HEK293 (cell line): ENCODE measurements around the gene MPP4.

Source experiments
- CTCF ChIP-seq: fragments of 450-650 bp; formaldehyde crosslinking; IDR thresholded peaks from 2 replicates; pipeline ENCODE4 v1.5.1; 2016; ENCODE audit warnings: missing biosample characterization, missing genetic modification characterization
- MEIS1 ChIP-seq: sonication (generic); formaldehyde crosslinking; IDR thresholded peaks from 2 replicates; pipeline ENCODE4 v1.8.1; 2022; ENCODE audit warnings: missing genetic modification reagents, mild to moderate bottlenecking, borderline replicate concordance
- SALL2 ChIP-seq: fragments of 450-650 bp; formaldehyde crosslinking; IDR thresholded peaks from 2 replicates; pipeline ENCODE4 v1.5.0; 2017; ENCODE audit warnings: missing biosample characterization, mild to moderate bottlenecking, missing genetic modification characterization, borderline replicate concordance
- SETDB1 ChIP-seq: IDR thresholded peaks from one replicate; pipeline ENCODE4 v1.6.1; 2017; ENCODE audit warnings: mild to moderate bottlenecking, low read length, moderate library complexity, mixed read lengths; ENCODE audit not compliant: insufficient read length
- TCF7L2 ChIP-seq: IDR thresholded peaks from 2 replicates; pipeline ENCODE4 v1.6.1; 2011; ENCODE audit warnings: low read depth, mild to moderate bottlenecking, inconsistent platforms, low read length, moderate library complexity, borderline replicate concordance
- ZBTB49 ChIP-seq: fragments of 450-650 bp; formaldehyde crosslinking; IDR thresholded peaks from 2 replicates; pipeline ENCODE4 v1.5.1; 2016; ENCODE audit warnings: missing biosample characterization, missing genetic modification characterization, low read depth
- ZFP69B ChIP-seq: fragments of 450-650 bp; formaldehyde crosslinking; IDR thresholded peaks from 2 replicates; pipeline ENCODE4 v1.5.1; 2016; ENCODE audit warnings: missing biosample characterization, missing genetic modification characterization
- ZNF114 ChIP-seq: fragments of 450-650 bp; formaldehyde crosslinking; IDR thresholded peaks from 2 replicates; pipeline ENCODE4 v1.5.0; 2017; ENCODE audit warnings: missing biosample characterization, missing genetic modification characterization
- ZNF302 ChIP-seq: fragments of 450-650 bp; formaldehyde crosslinking; IDR thresholded peaks from 2 replicates; pipeline ENCODE4 v1.5.1; 2016; ENCODE audit warnings: missing biosample characterization, missing genetic modification characterization, low read depth
- ZNF513 ChIP-seq: fragments of 450-650 bp; IDR thresholded peaks from 2 replicates; pipeline ENCODE4 v1.5.1; 2018; ENCODE audit warnings: missing biosample characterization, missing genetic modification characterization
- ZNF830 ChIP-seq: fragments of 450-650 bp; IDR thresholded peaks from 2 replicates; pipeline ENCODE4 v1.5.0; 2018; ENCODE audit warnings: missing biosample characterization, missing genetic modification characterization, low read depth, mild to moderate bottlenecking, moderate library complexity
- ZNF843 ChIP-seq: fragments of 450-650 bp; formaldehyde crosslinking; IDR thresholded peaks from 2 replicates; pipeline ENCODE4 v1.5.1; 2016; ENCODE audit warnings: missing biosample characterization, missing genetic modification characterization
- TF ChIP-seq, protein P1 (sequence below): fragments of 450-650 bp; formaldehyde crosslinking; conservative IDR thresholded peaks from 2 replicates; pipeline ENCODE4 v1.5.1; 2016; ENCODE audit warnings: low read depth, missing biosample characterization, missing genetic modification characterization
- TF ChIP-seq, protein P2 (sequence below): fragments of 450-650 bp; formaldehyde crosslinking; IDR thresholded peaks from 2 replicates; pipeline ENCODE4 v1.5.1; 2016; ENCODE audit warnings: missing biosample characterization, missing genetic modification characterization

DNA sequence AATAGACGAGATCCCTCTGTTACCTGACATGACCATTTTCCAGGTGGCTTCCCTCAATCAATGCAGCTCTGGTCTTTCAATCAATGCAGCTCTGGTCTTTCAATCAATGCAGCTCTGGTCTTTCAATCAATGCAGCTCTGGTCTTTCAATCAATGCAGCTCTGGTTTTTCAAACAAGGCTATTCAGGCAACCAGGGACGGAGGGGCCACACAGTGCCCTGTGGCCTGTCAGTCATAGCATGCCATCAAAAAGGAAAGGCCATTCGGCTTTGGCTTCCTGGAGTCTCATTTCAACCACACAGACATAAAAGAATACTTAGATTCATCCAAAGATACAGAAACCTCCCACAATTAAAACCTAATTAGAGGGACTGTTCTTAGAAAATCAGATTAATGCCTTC is 13.3 kb downstream of the MPP4 start:
- TF ChIP-seq CTCF (tag by site-specific recombination) (no peak), ZNF830 (no peak), ZNF114 (no peak), ZFP69B (tag by site-specific recombination) (no peak), ZBTB49 (tag by site-specific recombination) (no peak), ZNF302 (tag by site-specific recombination) (no peak), ZNF843 (no peak), TCF7L2 (no peak), SETDB1 (no peak), SALL2 (tag by site-specific recombination) (no peak), MEIS1 (CRISPR knock-in tag) (no peak), ZNF513 (no peak)
- TF ChIP-seq, protein P1, sequence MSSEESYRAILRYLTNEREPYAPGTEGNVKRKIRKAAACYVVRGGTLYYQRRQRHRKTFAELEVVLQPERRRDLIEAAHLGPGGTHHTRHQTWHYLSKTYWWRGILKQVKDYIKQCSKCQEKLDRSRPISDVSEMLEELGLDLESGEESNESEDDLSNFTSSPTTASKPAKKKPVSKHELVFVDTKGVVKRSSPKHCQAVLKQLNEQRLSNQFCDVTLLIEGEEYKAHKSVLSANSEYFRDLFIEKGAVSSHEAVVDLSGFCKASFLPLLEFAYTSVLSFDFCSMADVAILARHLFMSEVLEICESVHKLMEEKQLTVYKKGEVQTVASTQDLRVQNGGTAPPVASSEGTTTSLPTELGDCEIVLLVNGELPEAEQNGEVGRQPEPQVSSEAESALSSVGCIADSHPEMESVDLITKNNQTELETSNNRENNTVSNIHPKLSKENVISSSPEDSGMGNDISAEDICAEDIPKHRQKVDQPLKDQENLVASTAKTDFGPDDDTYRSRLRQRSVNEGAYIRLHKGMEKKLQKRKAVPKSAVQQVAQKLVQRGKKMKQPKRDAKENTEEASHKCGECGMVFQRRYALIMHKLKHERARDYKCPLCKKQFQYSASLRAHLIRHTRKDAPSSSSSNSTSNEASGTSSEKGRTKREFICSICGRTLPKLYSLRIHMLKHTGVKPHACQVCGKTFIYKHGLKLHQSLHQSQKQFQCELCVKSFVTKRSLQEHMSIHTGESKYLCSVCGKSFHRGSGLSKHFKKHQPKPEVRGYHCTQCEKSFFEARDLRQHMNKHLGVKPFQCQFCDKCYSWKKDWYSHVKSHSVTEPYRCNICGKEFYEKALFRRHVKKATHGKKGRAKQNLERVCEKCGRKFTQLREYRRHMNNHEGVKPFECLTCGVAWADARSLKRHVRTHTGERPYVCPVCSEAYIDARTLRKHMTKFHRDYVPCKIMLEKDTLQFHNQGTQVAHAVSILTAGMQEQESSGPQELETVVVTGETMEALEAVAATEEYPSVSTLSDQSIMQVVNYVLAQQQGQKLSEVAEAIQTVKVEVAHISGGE = no peak
- TF ChIP-seq, protein P2, sequence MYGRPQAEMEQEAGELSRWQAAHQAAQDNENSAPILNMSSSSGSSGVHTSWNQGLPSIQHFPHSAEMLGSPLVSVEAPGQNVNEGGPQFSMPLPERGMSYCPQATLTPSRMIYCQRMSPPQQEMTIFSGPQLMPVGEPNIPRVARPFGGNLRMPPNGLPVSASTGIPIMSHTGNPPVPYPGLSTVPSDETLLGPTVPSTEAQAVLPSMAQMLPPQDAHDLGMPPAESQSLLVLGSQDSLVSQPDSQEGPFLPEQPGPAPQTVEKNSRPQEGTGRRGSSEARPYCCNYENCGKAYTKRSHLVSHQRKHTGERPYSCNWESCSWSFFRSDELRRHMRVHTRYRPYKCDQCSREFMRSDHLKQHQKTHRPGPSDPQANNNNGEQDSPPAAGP = no peak
